ENCODE results near the gene LIX1. TPM values are rescaled to one million over a fixed set of nuclear protein-coding genes. Genes with fewer than 3 reads are reported as not detected.
A peak's percentile ranks its signal among the peaks of the same experiment; 100 is the strongest.

The LIX1 gene
- total and polyA plus RNA-seq, 2 donors (not counting 1 experiment from before 2014, with no cell fraction given) = not detected

DNA sequence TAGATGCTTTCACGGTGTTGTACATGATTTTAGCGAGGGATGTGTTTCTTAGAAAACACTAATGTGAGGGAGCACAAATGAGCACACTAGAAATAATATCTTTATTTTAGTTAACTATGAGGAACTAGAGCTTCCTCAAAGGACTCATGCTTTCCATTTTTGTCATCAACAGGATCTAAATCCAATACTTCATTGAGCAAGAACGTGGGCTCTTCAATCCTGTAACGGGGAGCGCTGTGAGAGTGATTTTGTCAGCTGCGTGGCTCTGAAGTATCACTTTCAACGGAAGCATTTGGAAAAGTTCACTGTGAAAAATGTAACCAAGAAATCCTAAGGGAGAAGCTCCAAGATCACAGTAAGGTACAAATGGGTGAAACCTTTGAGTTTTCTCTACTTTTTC, 93.2 kb downstream of the LIX1 start:
- Histone ChIP-seq H3K27me3 (ENCODE audit: control insufficient read depth, insufficient read depth, low read length) (peaks cover 8% of the 10 kb centered on the region), H3K4me2 (ENCODE audit: extremely low read depth, insufficient read depth, low read length) (no peak overlapping the region), H3K4me1 (ENCODE audit: control insufficient read depth, extremely low read depth, insufficient read depth, low read length) (no peaks in the 10 kb centered on the region), H3K9me3 (ENCODE audit: control insufficient read depth, insufficient read depth, low read depth, low read length) (no peaks in the 10 kb centered on the region), H3K36me3 (ENCODE audit: control insufficient read depth, insufficient read depth, low read length) (no peaks in the 10 kb centered on the region), H3K27ac (ENCODE audit: insufficient read depth, low read length) (no peak overlapping the region), H3K4me3 (replicated peaks in 1 of 4; ENCODE audit: control extremely low read depth in 1 of 4, insufficient read depth in 1 of 4, low read depth in 3 of 4, low read length in 4 of 4) (no peak overlapping the region), H4K20me1 (ENCODE audit: control insufficient read depth, extremely low read depth, insufficient read depth, low read length) (no peaks in the 10 kb centered on the region), H3K79me2 (ENCODE audit: control insufficient read depth, insufficient read depth, low read length) (no peaks in the 10 kb centered on the region), H2AFZ (ENCODE audit: low read length) (no peak overlapping the region), H3K9ac (ENCODE audit: insufficient read depth, low read length) (no peak overlapping the region)
- TF ChIP-seq EZH2 (IDR thresholded peaks at IDR 0.05; ENCODE audit: low read length, missing control alignments) = no peak
- TF ChIP-seq, protein P1, sequence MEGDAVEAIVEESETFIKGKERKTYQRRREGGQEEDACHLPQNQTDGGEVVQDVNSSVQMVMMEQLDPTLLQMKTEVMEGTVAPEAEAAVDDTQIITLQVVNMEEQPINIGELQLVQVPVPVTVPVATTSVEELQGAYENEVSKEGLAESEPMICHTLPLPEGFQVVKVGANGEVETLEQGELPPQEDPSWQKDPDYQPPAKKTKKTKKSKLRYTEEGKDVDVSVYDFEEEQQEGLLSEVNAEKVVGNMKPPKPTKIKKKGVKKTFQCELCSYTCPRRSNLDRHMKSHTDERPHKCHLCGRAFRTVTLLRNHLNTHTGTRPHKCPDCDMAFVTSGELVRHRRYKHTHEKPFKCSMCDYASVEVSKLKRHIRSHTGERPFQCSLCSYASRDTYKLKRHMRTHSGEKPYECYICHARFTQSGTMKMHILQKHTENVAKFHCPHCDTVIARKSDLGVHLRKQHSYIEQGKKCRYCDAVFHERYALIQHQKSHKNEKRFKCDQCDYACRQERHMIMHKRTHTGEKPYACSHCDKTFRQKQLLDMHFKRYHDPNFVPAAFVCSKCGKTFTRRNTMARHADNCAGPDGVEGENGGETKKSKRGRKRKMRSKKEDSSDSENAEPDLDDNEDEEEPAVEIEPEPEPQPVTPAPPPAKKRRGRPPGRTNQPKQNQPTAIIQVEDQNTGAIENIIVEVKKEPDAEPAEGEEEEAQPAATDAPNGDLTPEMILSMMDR (conservative IDR thresholded peaks at IDR 0.05 in 1 of 2, IDR thresholded peaks at IDR 0.05 in 1 of 2; ENCODE audit: low read depth in 1 of 2, low read length in 2 of 2) = no peak
- DNase-seq (ENCODE audit: low read depth in 2 of 2) = no peak

DNA sequence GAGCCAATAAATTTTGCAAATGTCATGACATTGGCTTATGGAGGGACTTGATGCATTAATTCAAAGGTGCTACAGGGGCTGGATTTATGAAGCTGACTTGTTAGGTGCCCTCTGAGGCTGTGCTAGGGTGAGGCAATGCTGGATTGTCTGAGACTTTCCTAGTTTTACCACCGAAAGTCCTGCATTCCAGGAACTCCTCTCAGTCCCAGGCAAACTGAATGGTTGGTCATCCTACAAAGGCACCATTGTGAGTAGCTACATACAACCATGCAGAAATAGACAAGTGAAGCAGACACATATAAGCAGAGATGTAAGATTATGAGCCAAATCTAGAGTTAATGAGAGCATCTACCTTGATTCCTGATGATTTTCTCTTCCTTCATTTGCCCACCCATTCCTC, 95.3 kb downstream of the LIX1 start:
- H3K4me3 ChIP-seq (replicated peaks in 1 of 4; ENCODE audit: control extremely low read depth in 1 of 4, insufficient read depth in 1 of 4, low read depth in 3 of 4, low read length in 4 of 4) = no peak overlapping the region
- no peak for TF ChIP-seq EZH2 (IDR thresholded peaks at IDR 0.05; ENCODE audit: low read length, missing control alignments)
- H2AFZ ChIP-seq (ENCODE audit: low read length) = no peak overlapping the region
- H3K79me2 ChIP-seq (ENCODE audit: control insufficient read depth, insufficient read depth, low read length) = no peaks in the 10 kb centered on the region
- no peaks in the 10 kb centered on the region for H3K9me3 ChIP-seq (ENCODE audit: control insufficient read depth, insufficient read depth, low read depth, low read length)
- H3K9ac ChIP-seq (ENCODE audit: insufficient read depth, low read length) = no peak overlapping the region
- H3K4me1 ChIP-seq (ENCODE audit: control insufficient read depth, extremely low read depth, insufficient read depth, low read length) = no peaks in the 10 kb centered on the region
- H3K36me3 ChIP-seq (ENCODE audit: control insufficient read depth, insufficient read depth, low read length) = no peaks in the 10 kb centered on the region
- H3K27me3 ChIP-seq (ENCODE audit: control insufficient read depth, insufficient read depth, low read length) = peaks cover 8% of the 10 kb centered on the region
- DNase-seq (ENCODE audit: low read depth in 2 of 2) = no peak
- H4K20me1 ChIP-seq (ENCODE audit: control insufficient read depth, extremely low read depth, insufficient read depth, low read length) = no peaks in the 10 kb centered on the region
- H3K27ac ChIP-seq (ENCODE audit: insufficient read depth, low read length) = no peak overlapping the region
- no peak overlapping the region for H3K4me2 ChIP-seq (ENCODE audit: extremely low read depth, insufficient read depth, low read length)

DNA sequence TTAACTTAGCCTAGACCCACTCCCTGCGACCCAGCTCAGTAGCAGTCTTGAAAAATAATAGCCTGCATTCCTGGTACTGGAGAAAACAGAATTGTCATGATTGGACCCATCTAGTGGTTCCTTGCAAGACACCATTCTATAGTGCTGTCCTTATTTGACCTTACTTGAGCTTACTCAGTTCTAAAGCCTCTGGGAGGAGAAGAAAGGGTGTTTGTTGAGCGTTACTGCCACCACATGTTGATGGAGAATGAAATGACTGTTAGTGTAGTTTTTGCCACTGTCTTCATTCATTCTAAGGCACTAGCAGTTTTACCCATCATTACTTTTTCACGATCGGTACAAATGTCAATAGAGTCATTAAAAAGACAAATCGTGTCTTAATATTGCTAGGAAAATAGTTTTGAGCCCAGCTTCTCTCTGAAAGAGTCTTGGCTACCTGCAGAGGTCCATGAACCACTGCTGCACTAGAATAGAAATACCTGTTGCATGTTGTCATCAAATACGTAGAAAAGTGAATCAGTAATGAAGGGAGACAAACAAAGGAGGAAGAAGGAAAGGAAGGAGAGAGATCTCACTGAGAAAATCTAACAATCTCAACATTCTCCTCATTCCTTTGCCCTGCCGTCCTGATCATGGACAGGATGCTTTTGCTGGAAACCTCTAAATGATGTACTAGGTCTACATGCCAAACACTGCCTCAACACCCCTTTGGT, 96.0 kb downstream of the LIX1 start:
- DNase-seq (ENCODE audit: low read depth in 2 of 2) = peak; percentile 15 to 40
- Histone ChIP-seq H2AFZ (ENCODE audit: low read length) (no peak overlapping the region), H3K4me1 (ENCODE audit: control insufficient read depth, extremely low read depth, insufficient read depth, low read length) (no peaks in the 10 kb centered on the region), H3K27me3 (ENCODE audit: control insufficient read depth, insufficient read depth, low read length) (peaks cover 8% of the 10 kb centered on the region), H3K27ac (ENCODE audit: insufficient read depth, low read length) (no peak overlapping the region), H3K9ac (ENCODE audit: insufficient read depth, low read length) (no peak overlapping the region), H3K36me3 (ENCODE audit: control insufficient read depth, insufficient read depth, low read length) (no peaks in the 10 kb centered on the region), H3K4me2 (ENCODE audit: extremely low read depth, insufficient read depth, low read length) (no peak overlapping the region), H3K9me3 (ENCODE audit: control insufficient read depth, insufficient read depth, low read depth, low read length) (no peaks in the 10 kb centered on the region), H3K79me2 (ENCODE audit: control insufficient read depth, insufficient read depth, low read length) (no peaks in the 10 kb centered on the region), H3K4me3 (replicated peaks in 1 of 4; ENCODE audit: control extremely low read depth in 1 of 4, insufficient read depth in 1 of 4, low read depth in 3 of 4, low read length in 4 of 4) (no peak overlapping the region), H4K20me1 (ENCODE audit: control insufficient read depth, extremely low read depth, insufficient read depth, low read length) (no peaks in the 10 kb centered on the region)
- TF ChIP-seq, protein P1 (conservative IDR thresholded peaks at IDR 0.05 in 1 of 2, IDR thresholded peaks at IDR 0.05 in 1 of 2; ENCODE audit: low read depth in 1 of 2, low read length in 2 of 2) = no peak
- no peak for TF ChIP-seq EZH2 (IDR thresholded peaks at IDR 0.05; ENCODE audit: low read length, missing control alignments)
